Activated naive CD8-positive, alpha-beta T cell treated with anti-CD3 and anti-CD28 coated beads, Interleukin-2, amount 10 ng/mL, durations not matched to agents 7 days and 5 days (primary cell): ENCODE data around the gene HSPB7. TPM values are rescaled to one million over a fixed set of nuclear protein-coding genes. Genes with fewer than 3 reads are reported as not detected.
"Not testable (repeated sequence)": the region's sequence is repeated elsewhere in the genome, so short reads cannot be mapped to it uniquely, and the experiment has no call there.

Experiments
- ATAC-seq: fragments of 150-1000 bp; cut with Tn5 transposase; one replicate; pipeline ENCODE4 v1.10.0; 2021; ENCODE audit warnings: low read depth, moderate library complexity
- POLR2A ChIA-PET: fragments of 350-600 bp; sonication (Branson Sonifier 250); formaldehyde crosslinking; loops from one replicate; lab custom pipeline; 2021; ENCODE audit warnings: antibody characterized with exemption; lab: Charles Lee
- DNase-seq: peaks from one replicate; pipeline ENCODE4 v3.0.0; 2021
- H3K27ac Mint-ChIP-seq: one replicate; pipeline ENCODE4 v1.8.0; 2022; ENCODE audit warnings: mild to moderate bottlenecking, mixed read lengths
- H3K27me3 Mint-ChIP-seq: one replicate; pipeline ENCODE4 v1.8.0; 2022; ENCODE audit warnings: mild to moderate bottlenecking, moderate library complexity, mixed read lengths
- H3K36me3 Mint-ChIP-seq: one replicate; pipeline ENCODE4 v1.8.0; 2021; ENCODE audit warnings: mild to moderate bottlenecking, mixed read lengths
- H3K4me1 Mint-ChIP-seq: one replicate; pipeline ENCODE4 v1.8.0; 2021; ENCODE audit warnings: mixed read lengths
- H3K4me3 Mint-ChIP-seq: one replicate; pipeline ENCODE4 v1.8.0; 2022; ENCODE audit warnings: mild to moderate bottlenecking, moderate library complexity, mixed read lengths
- H3K9me3 Mint-ChIP-seq: one replicate; pipeline ENCODE4 v1.8.0; 2021; ENCODE audit warnings: mixed read lengths
- total RNA-seq, 2 experiments: library from RNA; stranded (reverse); gene quantifications; one replicate each; pipeline ENCODE4 v1.2.3, GENCODE V29; 2021

Gene HSPB7
- total RNA-seq, 2 experiments from 2014 or later: not detected

DNA sequence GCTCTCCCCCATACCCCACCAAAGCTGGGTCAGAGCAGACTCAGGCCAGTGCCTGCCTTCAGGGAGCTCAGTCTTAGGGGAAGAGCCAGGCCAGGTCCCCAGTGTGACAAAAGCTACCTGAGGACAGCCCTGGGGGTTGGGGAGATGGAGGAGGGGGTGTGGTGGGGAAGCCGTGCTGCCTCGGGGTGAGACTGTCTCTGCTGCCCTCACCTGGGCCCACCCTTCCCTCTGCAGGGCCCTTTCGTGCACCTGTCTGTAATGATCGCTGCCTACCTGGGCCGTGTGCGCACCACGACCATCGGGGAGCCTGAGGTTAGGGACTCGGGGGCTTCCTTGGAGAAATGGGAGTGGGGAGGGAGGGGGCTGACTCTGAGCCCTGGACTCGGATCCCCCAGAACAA, 8.5 kb upstream of the HSPB7 start:
- H3K9me3 Mint-ChIP-seq, H3K4me3 Mint-ChIP-seq, POLR2A ChIA-PET, H3K27ac Mint-ChIP-seq, ATAC-seq, H3K4me1 Mint-ChIP-seq, DNase-seq, H3K36me3 Mint-ChIP-seq: not testable (repeated sequence)
- peaks cover 11% of the 10 kb centered on the region for H3K27me3 Mint-ChIP-seq

- Mint-ChIP-seq H3K36me3 (no peaks in the 10 kb centered on the region), H3K27me3 (peaks cover 5% of the 10 kb centered on the region), H3K27ac (no peak overlapping the region), H3K9me3 (no peaks in the 10 kb centered on the region), H3K4me3 (no peak overlapping the region), H3K4me1 (no peaks in the 10 kb centered on the region)
- DNase-seq (no peak), ATAC-seq (no peak)
- POLR2A ChIA-PET: no interaction called here
Measured at GRCh38 chr1:16023050-16023653, 5.3 kb upstream of the HSPB7 start.

GRCh38 chr1:16022393-16022792, 4.5 kb upstream of the HSPB7 start:
- no peak for ATAC-seq
- H3K27ac Mint-ChIP-seq: no peak overlapping the region

GRCh38 chr1:16021681-16022080, 3.8 kb upstream of the HSPB7 start, which contains the start of gene CLCNKA:
Gene CLCNKA (plus strand): TSS chr1:16022036. CDS start chr1:16022620, 584 bp downstream.
- H3K4me3 Mint-ChIP-seq: no peak within 1 kb of the TSS
- no peaks in the 10 kb centered on the region for H3K9me3 Mint-ChIP-seq
- POLR2A ChIA-PET: no interaction called here
- no peaks in the 10 kb centered on the region for H3K4me1 Mint-ChIP-seq
- no peaks in the 10 kb centered on the region for H3K36me3 Mint-ChIP-seq
- no peaks in the 10 kb centered on the region for H3K27me3 Mint-ChIP-seq
- no peak for ATAC-seq
- no peak within 1 kb of the TSS for H3K27ac Mint-ChIP-seq
- no peak for DNase-seq

More at GRCh38 chr1:16022393-16022792, 4.5 kb upstream of the HSPB7 start:
- H3K27me3 Mint-ChIP-seq: no peaks in the 10 kb centered on the region
- DNase-seq: no peak
- no peaks in the 10 kb centered on the region for H3K36me3 Mint-ChIP-seq
- H3K9me3 Mint-ChIP-seq: no peaks in the 10 kb centered on the region
- H3K4me1 Mint-ChIP-seq: no peaks in the 10 kb centered on the region
- POLR2A ChIA-PET: no interaction called here
- H3K4me3 Mint-ChIP-seq: no peak overlapping the region

DNA sequence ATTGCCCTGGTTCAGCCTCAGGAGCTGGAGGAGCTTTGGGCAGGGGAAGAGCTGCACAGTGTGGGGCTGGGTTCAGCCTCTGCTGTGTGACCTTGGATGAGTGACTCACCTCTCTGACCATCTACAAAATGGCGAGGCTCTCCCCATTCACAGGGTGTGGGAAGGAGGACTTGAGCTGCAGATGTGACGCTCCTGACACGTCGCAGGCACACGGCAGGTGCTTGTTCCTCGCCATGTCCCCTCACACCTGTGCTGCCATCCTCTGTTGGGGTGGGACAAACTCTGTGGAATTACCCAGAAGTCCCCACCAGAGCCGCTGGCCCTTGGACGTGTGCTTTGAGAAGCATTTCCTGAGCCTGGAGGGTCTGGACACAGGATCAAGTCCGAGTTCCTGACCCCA, 3.0 kb upstream of the HSPB7 start:
- DNase-seq, H3K9me3 Mint-ChIP-seq, H3K4me1 Mint-ChIP-seq, H3K4me3 Mint-ChIP-seq, ATAC-seq, H3K27me3 Mint-ChIP-seq, POLR2A ChIA-PET, H3K27ac Mint-ChIP-seq, H3K36me3 Mint-ChIP-seq: not testable (repeated sequence)

- ATAC-seq: no peak
- H3K27me3 Mint-ChIP-seq: no peaks in the 10 kb centered on the region
- POLR2A ChIA-PET: interaction anchor here (0.7 kb wide), 1 partner anchor 22 kb away, joined by 4 read pairs; no protein-coding TSS in a partner anchor
- H3K27ac Mint-ChIP-seq: no peak overlapping the region
- H3K4me3 Mint-ChIP-seq: no peak overlapping the region
- no peaks in the 10 kb centered on the region for H3K9me3 Mint-ChIP-seq
- no peaks in the 10 kb centered on the region for H3K4me1 Mint-ChIP-seq
- H3K36me3 Mint-ChIP-seq: no peaks in the 10 kb centered on the region
- DNase-seq: no peak
Measured at GRCh38 chr1:16020325-16020724, 2.5 kb upstream of the HSPB7 start.

- Mint-ChIP-seq H3K27ac (no peak overlapping the region), H3K4me1 (no peaks in the 10 kb centered on the region), H3K9me3 (no peaks in the 10 kb centered on the region), H3K27me3 (peaks cover under 1% of the 10 kb centered on the region), H3K4me3 (no peak overlapping the region), H3K36me3 (no peaks in the 10 kb centered on the region)
- ATAC-seq (no peak), DNase-seq (no peak)
- POLR2A ChIA-PET: interaction anchor here (0.7 kb wide), 1 partner anchor 21 kb away, joined by 4 read pairs; no protein-coding TSS in a partner anchor
Measured at GRCh38 chr1:16019644-16020277, 1.9 kb upstream of the HSPB7 start.

DNA sequence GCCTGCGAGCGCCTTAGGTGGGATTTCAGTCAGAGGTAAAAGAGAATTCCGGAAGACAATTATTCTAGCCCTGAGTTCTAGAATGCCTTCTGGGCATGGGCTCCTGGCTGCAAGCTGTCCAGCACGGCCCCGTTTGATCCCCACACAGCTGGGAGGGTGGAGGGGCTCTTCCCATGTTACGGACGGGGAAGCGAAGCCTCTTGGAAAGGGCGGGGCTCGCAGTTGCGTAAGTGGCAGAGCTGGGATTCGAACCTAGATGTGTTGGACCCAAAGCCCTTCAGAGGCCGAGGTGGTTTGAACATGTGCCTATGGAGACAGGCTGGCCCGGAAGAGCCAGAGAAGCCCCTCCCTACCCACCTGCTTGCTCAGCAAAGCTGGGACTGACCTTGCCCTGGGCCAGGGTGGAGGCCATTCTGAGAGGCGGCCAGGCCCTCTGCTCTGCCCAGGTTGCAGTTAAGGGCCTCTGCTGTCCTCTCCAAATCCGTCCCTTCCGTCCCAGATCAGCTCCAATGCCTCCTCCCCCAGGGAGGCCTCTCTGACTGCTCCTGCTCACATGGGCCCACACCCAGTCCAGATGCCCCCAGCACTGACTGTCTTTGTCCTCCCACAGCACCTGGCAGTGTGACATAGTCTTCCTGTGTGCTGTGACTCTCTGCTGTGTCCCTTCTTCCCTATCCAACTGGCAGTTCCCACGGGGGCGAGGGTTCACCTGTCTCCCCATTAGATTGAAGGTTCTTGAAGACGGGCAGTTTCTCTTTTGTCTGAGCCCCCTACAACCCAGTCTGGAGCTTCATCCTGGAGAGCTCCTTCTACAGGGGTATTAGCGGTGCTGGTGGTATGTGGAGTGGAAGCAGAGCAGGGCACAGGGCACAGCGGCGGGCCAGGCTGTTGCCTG, 1.2 kb upstream of the HSPB7 start:
- ATAC-seq: no peak
- Mint-ChIP-seq H3K9me3 (no peaks in the 10 kb centered on the region), H3K27me3 (peaks cover 4% of the 10 kb centered on the region), H3K4me1 (no peaks in the 10 kb centered on the region), H3K4me3 (no peak overlapping the region), H3K36me3 (no peaks in the 10 kb centered on the region), H3K27ac (no peak overlapping the region)
- POLR2A ChIA-PET: interaction anchor here (0.5 kb wide), 1 partner anchor 41 kb away, joined by 3 read pairs; no protein-coding TSS in a partner anchor
- DNase-seq: no peak

DNA sequence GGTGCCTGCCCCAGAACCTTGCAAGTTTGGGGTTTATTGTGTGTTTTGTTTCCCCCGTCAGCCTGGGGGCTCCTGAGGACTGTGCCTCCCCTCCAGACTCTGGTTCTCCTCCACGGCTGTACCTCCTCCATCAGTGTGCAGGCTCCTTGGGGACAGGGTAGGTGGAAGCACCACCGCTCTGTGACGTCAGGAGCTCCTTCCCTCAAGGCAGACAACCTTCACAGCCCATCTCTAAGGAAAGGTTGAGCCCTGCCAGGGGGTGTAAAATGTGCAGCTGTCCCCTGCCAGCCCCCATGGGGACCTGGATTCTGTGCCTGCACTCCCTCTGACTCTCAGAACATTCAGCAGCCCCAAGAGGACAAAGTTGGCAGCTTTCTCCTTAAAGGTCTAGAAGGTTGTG, 465 bp upstream of the HSPB7 start:
- no peak for DNase-seq
- Mint-ChIP-seq H3K36me3 (no peaks in the 10 kb centered on the region), H3K27ac (no peak overlapping the region), H3K4me3 (no peak overlapping the region), H3K9me3 (no peaks in the 10 kb centered on the region), H3K27me3 (peaks cover 7% of the 10 kb centered on the region), H3K4me1 (no peaks in the 10 kb centered on the region)
- no peak for ATAC-seq
- POLR2A ChIA-PET: interaction anchor here (0.5 kb wide), 1 partner anchor 41 kb away, joined by 3 read pairs; no protein-coding TSS in a partner anchor

GRCh38 chr1:16017076-16017460, 775 bp downstream of the HSPB7 start:
- H3K36me3 Mint-ChIP-seq: no peaks in the 10 kb centered on the region

DNA sequence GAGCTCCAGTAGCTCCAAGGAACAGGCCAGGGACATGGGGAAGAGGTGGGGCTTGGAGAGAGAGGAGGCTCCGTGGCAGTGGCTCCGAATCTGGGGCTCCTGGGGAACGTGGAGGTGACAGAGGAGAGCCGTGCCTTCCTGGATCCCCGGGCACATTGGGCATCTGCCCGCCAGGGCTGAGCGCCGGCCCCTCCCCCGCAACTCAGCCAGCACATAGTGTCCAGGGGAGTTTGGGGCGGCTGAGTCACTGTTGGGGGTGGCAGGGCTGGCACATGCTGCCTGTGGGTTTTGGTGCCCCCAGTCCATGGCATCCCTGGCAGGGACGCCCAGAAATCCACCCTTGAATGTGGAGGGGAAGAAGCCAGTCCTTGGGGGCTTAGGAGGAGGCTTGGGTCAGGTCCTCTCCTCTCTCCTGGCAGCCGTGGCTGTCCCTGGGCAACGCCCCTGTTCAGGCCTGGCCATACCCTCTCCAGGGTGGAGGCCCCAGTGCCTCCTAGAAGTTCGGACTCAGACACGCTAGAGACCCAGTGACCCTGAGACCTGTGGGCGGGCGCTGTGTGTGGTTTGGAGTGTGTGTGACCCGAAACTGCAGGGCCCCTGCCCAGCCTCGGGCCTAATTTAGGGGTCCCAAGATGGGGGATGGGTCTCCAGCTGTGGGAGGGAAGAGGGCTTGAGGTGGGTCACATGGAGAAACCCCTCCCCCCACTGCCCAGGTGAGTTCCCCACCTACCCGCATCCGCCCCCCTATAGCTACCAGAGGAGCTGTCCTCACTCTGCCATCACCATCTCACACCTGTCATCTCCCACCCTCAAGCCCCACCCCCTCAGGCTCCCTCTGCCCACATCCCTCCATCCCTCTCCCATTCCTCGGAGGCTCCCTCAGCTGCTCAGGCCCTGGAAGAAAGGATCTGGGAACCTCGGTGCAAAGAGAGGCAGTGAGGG, 1.6 kb downstream of the HSPB7 start:
- Mint-ChIP-seq H3K27me3 (peaks cover 9% of the 10 kb centered on the region), H3K27ac (no peak overlapping the region), H3K4me3 (no peak overlapping the region), H3K36me3 (no peaks in the 10 kb centered on the region), H3K4me1 (no peaks in the 10 kb centered on the region), H3K9me3 (no peaks in the 10 kb centered on the region)
- ATAC-seq (no peak), DNase-seq (no peak)
- POLR2A ChIA-PET: no interaction called here

More at GRCh38 chr1:16017076-16017460, 775 bp downstream of the HSPB7 start:
- H3K4me3 Mint-ChIP-seq: no peak overlapping the region
- H3K9me3 Mint-ChIP-seq: no peaks in the 10 kb centered on the region
- ATAC-seq: no peak
- POLR2A ChIA-PET: no interaction called here
- no peaks in the 10 kb centered on the region for H3K4me1 Mint-ChIP-seq
- H3K27me3 Mint-ChIP-seq: peaks cover 7% of the 10 kb centered on the region
- DNase-seq: no peak
- H3K27ac Mint-ChIP-seq: no peak overlapping the region

- ATAC-seq (no peak), DNase-seq (no peak)
- Mint-ChIP-seq H3K4me3 (no peak overlapping the region), H3K27me3 (peaks cover 14% of the 10 kb centered on the region), H3K27ac (no peak overlapping the region), H3K4me1 (no peaks in the 10 kb centered on the region), H3K9me3 (no peaks in the 10 kb centered on the region), H3K36me3 (no peaks in the 10 kb centered on the region)
- POLR2A ChIA-PET: no interaction called here
Measured at GRCh38 chr1:16015491-16015890, 2.4 kb downstream of the HSPB7 start.
